DMS53 (cell line): Measurements from ENCODE around the gene TRAPPC10.

Source experiments
- DNase-seq: peaks from one replicate; lab custom pipeline; 2025; lab: John Stamatoyannopoulos, UW

TRAPPC10 gene

DNA sequence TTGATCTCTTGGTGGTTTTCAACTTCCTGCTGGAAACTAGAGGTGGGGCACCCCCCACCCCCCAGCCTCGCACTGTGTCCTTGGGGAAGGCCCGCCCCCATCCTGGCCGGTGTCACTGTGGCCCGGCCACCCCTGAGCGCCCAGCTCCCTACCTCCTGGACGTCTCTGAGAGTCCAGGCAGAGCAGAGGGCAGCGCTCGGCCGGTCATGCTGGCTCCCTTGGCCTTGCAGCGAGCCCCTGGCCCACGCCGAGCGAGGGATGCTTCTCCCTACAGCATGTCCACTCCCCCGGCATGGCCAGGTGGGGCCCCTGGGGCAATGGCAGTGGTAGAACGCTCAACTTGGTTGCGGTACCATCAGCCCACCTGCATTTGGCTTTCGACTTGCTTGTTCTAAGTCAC is 28.7 kb upstream of the TRAPPC10 start:
- no peak for DNase-seq

DNA sequence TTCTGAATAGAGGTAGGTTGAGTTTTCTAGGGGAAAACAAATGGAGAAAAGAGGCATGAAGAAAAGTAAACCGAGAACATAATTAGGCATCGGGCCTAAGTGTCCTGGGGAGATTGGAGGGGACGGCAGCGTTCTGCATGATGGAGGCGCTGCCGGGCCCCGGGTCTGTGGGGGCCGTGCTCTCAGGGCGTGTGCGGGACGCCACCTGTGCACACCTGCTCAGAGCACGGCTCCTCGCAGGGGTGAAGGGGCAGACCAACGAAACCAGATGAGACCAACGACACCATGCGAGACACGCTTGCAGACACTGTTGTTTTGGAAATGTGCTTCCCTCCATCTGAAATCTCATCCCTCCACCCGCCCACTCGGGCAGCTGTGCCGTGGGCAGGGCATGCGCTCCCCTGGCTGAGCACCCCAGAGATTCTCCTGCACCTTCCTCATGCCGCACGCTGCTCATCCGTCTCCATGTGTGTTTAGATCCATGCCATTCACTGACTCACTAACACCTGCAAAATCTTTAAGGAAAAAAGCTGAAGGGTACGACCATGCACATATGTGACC is 28.2 kb upstream of the TRAPPC10 start:
- DNase-seq = no peak

DNA sequence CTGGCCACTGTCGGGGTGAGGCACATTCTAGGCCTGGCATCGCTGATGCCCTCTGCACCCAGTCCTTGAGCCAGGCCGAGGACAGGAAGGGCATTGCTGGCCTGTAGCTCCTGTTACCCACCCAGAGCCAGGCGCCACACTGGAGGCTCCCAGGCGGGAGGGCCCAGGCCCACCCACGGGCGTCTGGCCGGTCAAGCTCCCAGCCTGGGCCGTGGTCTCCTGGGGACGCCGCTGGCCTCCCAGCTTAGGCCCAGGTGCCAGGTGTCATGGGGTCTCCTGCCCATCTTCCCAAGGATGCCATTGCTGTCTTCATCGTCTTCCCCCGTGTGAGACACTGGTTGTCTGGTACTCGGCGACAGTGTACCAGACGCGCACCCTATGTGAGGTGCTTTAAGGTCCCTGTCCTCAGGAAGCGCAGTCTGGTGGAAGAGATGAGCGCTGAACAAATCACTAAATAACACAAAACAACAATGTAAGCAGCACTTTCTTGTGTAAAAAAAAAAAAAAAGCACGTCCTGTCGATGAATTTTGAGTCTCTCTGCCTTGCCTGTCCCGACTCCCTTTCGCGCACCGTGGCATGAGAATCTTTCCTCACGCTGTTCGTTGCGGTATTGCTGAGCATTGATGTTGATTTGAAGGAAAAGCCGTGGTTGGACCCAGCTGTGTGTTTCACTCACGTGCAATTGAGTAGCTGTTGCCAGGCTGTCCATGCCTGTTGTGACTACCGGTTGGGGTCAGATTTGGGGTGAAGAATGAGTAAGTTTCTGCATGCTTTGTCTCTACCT is 27.0 kb upstream of the TRAPPC10 start:
- DNase-seq = no peak

DNA sequence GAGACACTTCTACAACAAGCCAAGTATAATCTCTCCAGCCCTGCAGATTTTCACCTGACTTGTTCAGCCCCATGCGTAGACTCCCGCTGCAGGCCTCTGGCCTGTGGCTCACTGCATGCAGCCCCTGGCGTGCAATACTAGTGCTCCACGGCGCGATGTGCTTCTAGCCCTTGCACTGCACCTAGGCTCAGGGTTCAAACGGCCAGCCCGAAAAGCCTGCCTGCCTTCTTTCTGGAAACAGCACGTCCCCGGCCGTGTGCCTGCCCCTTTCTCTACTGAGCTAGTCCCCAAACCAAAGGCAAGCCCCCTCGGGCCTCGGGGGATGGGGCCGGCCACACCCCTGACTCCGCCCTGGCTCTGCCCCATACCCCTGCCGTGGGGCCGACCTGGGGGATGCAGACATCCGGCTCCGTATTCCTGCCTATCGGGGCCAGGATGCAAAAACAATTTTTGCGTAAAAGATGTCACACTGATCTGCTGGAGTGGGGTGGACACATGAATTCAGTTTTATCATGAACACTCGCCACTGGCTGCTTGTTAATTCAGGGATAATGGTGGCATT is 26.3 kb upstream of the TRAPPC10 start:
- no peak for DNase-seq

DNA sequence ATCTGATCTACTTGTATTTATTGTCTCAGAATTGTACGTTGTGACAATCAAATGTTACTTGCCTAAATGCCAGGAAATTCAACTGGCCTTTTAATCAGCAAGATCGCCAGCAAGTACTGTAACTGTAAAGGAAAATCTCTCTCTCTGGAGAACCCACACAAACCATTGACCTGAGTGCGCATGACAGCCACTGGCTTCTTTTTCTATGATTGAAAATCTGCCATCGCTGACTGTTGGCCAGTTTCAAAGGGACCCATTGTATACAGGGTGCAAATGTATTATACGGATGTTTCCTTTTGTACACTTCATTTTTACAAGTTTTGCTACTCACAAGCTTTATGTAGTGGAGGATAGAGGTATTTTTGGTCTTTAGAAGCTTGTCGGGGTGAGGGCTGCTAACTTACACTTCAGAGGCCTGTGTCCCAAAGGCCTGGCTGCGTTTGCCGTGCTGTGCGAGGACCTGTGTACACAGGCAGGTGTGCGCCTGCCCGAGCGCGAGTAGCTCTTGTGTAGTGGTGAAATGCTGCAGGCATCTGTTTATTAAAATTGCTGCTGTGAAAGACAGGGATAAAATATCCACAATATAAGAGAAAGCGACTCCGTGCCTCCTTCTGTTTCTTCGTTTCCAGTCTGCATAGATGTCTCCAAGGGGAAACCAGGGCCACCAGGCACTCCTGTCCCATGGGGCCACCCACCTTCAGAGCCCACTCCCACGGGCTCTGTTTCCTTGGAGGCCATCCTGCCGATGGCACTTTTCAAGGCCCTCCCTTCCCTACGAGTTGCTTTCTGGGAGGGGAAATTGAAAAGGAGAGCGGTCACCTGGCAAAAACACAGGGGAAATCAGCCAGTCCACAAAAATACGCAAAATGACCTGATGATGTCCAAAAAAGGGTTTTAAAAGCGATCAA is 25.3 kb upstream of the TRAPPC10 start:
- DNase-seq = peak; percentile 19

DNA sequence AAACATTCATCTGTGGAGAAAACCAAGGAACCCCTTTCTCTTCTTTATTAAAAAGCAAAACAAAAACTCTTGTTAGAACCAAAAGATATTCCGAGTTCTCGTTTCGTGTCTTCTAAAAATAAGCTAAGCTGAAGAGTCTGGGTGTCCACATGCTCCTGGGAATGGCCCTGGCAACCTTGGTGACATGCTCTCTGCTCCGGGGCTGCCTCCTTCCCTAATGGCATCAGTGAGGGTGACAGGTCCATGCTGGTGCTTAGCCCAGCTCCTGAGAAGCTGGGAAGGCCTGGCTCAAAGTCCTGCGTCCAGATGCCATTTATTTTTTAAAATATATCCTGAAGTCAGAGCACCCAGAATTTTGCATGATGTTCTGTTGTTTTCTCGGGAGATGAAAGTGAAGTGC is 24.6 kb upstream of the TRAPPC10 start:
- DNase-seq = no peak

DNA sequence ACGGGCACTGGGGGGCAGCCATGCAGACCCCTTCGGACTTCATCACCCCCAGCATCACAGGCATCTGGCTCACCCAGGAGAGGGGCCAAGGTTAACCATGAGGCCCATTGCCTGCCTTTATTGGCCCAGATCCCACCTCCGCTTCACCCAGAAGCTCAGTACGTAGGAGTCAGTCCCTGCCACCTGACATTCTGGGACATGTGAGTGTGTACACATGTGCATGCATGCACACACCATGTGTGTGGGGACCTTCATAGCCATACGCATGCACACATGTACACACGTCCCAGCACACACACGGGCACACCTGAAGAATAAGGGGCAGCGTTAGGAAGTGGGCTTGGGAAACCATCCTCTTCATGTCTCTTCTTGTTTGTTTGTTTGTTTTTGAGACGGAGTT is 24.1 kb upstream of the TRAPPC10 start:
- DNase-seq = no peak

DNA sequence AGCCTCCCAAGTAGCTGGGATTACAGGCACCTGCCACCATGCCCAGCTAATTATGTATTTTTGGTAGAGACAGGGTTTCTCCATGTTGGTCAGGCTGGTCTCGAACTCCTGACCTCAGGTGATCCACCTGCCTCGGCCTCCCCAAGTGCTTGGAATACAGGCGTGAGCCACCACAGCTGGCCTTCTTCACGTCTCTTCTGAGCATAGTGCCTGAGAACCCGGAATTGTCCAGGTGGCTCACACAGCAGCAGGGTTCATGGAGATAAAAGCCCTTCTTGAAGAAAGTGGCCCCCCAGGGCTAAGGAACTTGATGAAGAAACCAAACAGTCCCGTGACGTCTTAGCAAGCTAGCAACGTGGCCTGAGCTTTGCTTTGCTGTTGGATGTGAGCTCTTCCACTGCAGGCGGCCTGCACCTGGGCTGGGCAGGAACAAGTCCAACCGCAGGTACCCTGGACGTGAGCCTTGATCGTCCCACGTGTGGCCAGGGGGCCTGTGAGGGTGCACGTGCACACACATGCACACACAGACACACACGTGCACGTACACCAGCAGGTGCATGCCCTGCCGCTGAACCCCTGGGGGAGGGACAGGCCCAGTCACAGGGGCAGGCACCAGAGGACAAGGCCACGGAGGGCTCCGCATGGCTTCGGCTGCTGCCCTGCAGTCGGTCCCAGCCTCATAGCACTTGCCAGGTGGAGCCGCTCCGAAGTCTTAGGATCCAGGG is 23.4 kb upstream of the TRAPPC10 start:
- no peak for DNase-seq

DNA sequence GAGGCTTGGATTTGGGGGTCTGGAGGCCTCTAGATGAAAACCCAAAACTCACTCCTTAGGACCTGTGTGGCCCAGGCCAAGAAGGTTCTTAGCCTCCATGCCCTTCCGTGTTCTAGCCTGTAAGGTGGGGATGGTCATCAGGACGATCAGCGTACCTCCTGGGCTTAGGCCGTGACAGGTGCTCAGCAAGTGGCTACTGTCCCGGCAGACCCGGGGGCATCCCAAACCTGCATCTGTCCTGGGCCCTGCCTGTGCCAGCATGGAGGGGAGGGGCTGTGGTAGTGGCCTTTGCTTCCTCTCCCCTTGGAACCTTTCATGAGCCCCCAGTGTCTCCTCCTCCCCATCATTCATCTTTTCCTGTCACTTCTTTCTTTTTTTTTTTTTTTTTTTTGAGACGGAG is 22.7 kb upstream of the TRAPPC10 start:
- no peak for DNase-seq

DNA sequence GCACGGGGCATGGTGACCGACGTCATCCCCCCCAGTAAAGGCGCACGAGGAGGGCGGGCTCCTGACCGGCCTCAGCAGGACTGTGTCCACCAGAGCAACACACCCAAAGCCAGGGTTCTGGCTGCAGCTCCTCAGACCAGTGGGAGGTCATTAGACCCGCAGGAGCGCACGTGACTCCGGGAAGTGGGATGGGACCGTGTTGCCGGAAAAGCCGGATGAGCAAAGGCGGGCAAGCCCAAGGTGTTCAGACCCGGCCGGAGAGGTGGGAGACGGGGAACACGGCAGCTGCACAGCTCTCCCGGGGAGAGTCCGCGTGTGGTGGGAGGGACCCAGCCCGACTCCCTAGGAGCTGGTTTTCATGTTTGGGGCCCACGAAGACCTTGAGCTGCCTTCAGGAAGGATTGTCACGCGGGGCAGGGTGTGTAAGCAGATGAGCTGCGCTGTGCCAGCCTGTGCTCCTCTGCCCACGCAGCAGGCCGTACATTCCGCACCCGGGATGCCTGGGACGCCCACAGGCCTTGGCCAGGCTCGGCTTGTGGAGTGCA is 20.6 kb upstream of the TRAPPC10 start:
- no peak for DNase-seq

DNA sequence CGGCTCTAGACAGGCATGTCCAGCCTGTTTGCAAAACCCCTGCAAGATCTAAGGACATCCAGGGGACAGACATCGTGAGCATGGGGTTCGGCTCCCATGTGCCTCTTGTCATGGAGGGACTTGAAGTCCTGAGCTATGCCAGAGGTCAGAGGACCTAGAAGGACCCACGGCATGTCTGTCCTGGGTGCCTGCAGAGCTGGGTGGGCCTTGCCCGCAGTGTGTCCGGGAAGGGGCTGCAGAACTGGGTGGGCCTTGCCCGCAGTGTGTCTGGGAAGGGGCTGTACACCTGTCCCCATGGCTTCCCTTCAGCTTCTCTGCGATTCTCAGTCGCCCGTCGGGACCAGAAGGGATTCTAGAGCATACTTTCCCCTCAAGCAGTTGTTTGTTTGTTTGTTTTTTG is 20.0 kb upstream of the TRAPPC10 start:
- no peak for DNase-seq

DNA sequence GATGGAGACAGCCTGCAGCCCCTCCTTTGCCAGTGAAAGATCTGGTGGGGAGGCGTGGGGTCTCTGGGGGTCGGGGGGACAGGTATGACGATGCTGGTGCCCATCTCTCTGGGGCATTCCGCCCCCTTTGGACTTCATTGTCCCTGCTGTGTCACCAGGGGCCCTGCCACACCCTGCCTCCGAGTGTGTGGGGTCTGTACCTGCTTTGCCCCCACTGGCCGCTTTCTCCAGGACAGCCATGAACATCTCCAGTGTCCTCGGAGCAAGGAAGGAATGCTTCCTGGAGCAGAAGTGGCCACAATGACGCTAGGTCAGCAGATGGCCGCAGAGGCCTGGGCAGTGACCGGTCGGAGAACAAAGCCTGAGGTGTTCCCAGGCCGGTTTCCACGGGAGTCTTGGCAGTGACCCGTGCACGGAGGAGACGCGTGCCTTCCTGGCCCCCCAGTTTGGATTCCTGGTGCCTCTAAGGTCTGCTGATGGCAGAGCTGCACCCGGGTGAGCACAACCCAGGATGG is 18.6 kb upstream of the TRAPPC10 start:
- DNase-seq = no peak

DNA sequence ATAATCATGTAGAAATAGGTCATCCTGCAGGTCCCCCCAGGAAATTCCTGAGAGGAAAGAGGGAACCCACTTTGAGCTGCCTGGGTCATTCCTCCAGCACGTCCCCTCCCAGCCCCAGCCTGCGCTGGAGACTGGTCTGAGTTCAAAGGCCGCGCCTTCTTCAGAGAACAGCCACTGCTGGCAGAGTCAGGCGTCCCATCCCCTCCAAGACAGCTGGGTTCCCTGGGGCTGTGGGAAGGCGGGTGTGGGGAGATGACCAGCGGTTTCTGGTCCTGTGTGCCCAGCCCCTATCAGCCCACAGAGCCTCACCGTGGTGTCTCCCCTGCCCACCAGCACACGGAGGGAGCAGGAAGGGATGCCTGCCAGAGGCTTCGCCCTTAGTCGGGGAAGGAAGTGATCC is 18.0 kb upstream of the TRAPPC10 start:
- DNase-seq = no peak

DNA sequence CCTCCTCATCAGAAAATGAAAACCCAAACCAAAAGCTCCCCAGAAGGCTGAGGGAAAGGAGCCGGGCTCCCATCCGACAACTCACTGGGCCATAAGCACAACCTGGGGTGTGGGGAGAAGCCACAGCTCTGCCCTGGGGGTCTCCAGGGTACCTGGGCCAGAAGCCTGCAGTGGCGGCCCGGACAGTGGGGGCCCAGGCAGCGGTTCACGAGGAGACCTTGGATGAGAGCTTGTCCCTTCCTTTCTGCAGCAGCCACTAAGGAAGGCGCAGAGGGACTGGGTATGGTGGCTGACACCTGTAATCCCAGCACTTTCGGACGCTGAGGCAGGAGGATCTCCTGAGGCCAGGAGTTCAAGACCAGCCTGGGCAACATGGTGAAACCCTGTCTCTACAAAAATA is 17.5 kb upstream of the TRAPPC10 start:
- DNase-seq = no peak

DNA sequence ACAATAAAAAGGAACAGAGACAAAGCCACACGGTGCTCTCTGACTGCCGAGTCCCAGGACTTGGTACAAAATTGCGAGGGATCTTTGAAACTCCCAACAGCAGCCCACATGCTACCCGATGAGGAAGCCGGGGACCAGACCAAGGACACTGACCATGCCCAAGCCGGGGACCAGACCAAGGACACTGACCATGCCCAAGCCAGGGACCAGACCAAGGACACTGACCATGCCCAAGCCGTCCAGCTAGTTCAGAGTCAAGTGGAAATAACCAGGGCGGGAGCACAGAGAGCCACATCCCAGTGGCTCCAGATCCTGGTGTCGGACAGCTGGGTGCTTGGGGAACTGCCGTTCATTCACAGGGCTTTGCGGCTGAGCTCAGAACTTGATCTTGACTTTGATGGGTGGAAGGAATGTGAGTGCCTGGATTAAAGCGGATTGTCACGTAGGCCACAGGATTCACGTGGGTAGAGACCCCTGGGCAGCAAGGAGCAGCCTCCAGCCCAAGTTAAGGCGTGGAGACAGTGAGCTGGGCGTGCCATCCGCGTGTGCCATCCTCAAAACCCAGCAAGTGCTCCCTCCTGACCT is 16.5 kb upstream of the TRAPPC10 start:
- no peak for DNase-seq

DNA sequence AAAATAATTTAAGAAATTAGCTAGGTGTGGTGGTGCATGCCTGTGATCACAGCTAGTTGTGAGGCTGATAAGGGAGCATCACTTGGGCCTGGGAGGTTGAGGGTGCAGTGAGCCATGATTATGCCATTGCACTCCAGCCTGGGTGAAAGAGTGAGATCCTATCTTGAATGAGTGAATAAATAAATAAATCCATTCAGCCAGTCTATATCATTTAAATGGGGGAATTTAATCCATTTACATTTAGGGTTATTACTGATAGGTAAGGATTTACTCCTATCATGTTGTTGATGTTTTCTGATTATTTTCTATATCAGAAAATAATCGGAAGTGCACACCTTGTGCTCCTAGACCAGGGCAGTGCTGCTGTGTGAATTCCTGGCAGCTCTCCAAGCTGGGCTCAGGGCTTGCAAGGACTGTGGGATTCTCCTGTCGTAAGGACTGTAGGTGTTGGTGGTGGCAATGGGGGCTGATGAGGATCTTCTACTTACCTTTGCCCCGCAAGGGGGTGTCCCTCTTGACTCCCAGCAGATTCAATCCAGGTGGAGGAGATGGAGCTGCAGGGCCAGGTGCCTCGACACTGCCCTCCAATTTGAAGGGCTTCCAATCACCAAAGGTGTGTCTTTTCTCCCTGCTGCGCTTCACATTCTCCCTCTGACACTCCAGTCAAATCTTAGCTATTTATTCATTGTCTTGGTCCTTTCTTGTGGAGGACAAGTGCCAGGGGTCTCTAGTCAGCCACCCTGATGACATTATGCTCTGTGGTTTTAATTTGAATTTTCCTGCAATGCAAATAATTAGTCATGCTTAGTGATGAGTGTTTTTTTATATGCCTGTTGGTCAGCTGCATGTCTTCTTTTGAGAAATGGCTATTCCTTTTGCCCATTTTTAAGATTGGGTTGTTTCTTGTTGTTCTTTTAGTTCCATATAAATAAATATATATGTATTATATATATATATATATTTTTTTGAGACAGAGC is 14.1 kb upstream of the TRAPPC10 start:
- no peak for DNase-seq

DNA sequence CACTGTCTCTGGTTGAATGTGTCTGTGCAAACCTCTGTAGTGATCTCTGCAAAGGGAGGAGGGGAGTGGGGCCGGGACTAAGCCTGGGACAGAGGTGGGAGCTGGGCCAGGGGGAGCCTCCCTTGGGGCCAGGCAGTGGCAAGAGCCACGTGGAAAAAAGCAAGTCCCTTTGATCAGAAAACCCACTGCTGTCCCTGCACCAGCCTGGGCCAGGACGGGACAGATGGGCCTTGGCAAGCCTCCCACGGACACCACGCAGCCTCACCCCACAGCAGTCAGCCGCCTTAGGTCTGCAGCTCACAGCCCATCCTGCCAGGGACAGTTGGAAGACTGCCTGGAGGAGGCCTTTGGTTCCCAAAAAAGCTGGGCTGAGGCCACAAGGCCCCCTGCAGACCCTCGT is 11.7 kb upstream of the TRAPPC10 start:
- no peak for DNase-seq

DNA sequence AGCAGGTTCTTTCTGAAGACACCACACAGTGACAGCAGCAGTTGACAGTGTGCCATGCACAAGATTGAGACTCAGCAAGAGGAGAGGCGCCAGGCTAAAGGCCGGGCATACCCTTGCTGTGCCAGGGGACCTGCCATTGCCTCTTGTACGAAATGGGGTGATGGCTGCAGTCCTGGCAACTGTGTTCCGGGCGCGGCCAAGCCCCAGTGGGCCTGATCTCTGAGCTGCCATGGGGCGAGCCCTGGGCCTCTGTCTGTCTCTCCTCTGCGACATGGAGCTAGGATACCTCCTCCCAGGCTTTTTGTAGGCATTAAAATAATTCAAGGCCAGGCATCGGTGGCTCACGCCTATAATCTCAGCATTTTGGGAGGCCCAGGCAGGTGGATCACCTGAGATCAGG is 9.6 kb upstream of the TRAPPC10 start:
- DNase-seq = no peak

DNA sequence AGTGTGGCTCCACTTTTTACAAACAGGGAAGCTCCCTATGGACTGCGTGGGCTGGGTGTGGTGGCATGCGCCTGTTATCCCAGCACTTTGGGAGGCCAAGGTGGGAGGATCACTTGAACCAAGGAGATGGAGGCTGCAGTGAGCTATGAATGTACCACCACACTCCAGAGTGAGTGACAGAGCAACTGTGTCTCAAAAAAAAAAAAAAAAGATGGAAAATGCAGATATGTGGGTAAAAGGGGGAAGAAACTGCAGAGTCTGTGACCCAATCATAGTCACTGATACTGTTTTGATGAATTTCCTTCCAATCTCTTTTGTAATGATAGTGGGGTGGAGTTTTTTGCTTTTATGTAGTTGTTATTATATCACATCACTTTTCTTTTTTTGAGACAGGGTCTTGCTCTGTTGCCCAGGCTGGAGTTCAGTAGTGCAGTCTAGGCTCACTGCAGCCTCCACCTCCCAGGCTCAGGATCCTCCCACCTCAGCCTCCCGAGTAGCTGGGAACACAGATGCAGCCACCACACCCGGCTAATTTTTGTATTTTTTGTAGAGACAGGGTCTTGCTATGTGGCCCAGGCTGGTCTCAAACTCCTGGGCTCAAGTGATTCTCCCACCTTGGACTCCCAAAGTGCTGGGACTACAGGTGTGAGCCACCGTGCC is 8.7 kb upstream of the TRAPPC10 start:
- DNase-seq = no peak
